ENCODE results near the gene C11orf58.

C11orf58 gene

GRCh38 chr11:16794047-16794818 lies 55.8 kb downstream of the C11orf58 start:
- Histone ChIP-seq H3K9me3 (ENCODE audit: severe bottlenecking) (no peaks in the 10 kb centered on the region), H3K36me3 (peaks cover 48% of the 10 kb centered on the region), H3K27ac (no peak overlapping the region), H3K27me3 (ENCODE audit: insufficient read depth, low read depth, severe bottlenecking) (no peaks in the 10 kb centered on the region), H3K4me3 (ENCODE audit: low read depth, low read length) (no peak overlapping the region)
- TF ChIP-seq CTCF (IDR thresholded peaks at IDR 0.05; ENCODE audit: low read depth, low read length), result no peak
- no peak for DNase-seq

- Histone ChIP-seq H3K27me3 (ENCODE audit: insufficient read depth, low read depth, severe bottlenecking) (no peaks in the 10 kb centered on the region), H3K27ac (no peak overlapping the region), H3K36me3 (peaks cover 54% of the 10 kb centered on the region), H3K4me3 (ENCODE audit: low read depth, low read length) (no peak overlapping the region), H3K9me3 (ENCODE audit: severe bottlenecking) (no peaks in the 10 kb centered on the region)
- TF ChIP-seq CTCF (IDR thresholded peaks at IDR 0.05; ENCODE audit: low read depth, low read length), result no peak
- DNase-seq, result no peak
These were observed 56.7 kb downstream of the C11orf58 start for GRCh38 chr11:16795146-16795545.

- Histone ChIP-seq H3K27me3 (ENCODE audit: insufficient read depth, low read depth, severe bottlenecking) (no peaks in the 10 kb centered on the region), H3K27ac (no peak overlapping the region), H3K36me3 (peaks cover 55% of the 10 kb centered on the region), H3K9me3 (ENCODE audit: severe bottlenecking) (no peaks in the 10 kb centered on the region), H3K4me3 (ENCODE audit: low read depth, low read length) (no peak overlapping the region)
- DNase-seq, result no peak
- no peak for TF ChIP-seq CTCF (IDR thresholded peaks at IDR 0.05; ENCODE audit: low read depth, low read length)
These were observed 57.9 kb downstream of the C11orf58 start for GRCh38 chr11:16796311-16796710.

- TF ChIP-seq CTCF (IDR thresholded peaks at IDR 0.05; ENCODE audit: low read depth, low read length), result no peak
- Histone ChIP-seq H3K27me3 (ENCODE audit: insufficient read depth, low read depth, severe bottlenecking) (no peaks in the 10 kb centered on the region), H3K36me3 (peaks cover 54% of the 10 kb centered on the region), H3K9me3 (ENCODE audit: severe bottlenecking) (no peaks in the 10 kb centered on the region), H3K27ac (no peak overlapping the region), H3K4me3 (ENCODE audit: low read depth, low read length) (no peak overlapping the region)
- DNase-seq, result no peak
These were observed 59.3 kb downstream of the C11orf58 start for GRCh38 chr11:16797776-16798175.

GRCh38 chr11:16799221-16799620 lies 60.8 kb downstream of the C11orf58 start:
- H3K27ac ChIP-seq, result no peak overlapping the region
- TF ChIP-seq CTCF (IDR thresholded peaks at IDR 0.05; ENCODE audit: low read depth, low read length), result no peak

GRCh38 chr11:16799890-16800289 lies 61.4 kb downstream of the C11orf58 start:
- H3K27ac ChIP-seq, result no peak overlapping the region
- H3K4me3 ChIP-seq (ENCODE audit: low read depth, low read length), result no peak overlapping the region
- TF ChIP-seq CTCF (IDR thresholded peaks at IDR 0.05; ENCODE audit: low read depth, low read length), result no peak
- no peaks in the 10 kb centered on the region for H3K27me3 ChIP-seq (ENCODE audit: insufficient read depth, low read depth, severe bottlenecking)
- H3K36me3 ChIP-seq, result peaks cover 40% of the 10 kb centered on the region
- no peak for DNase-seq
- H3K9me3 ChIP-seq (ENCODE audit: severe bottlenecking), result no peaks in the 10 kb centered on the region

More at GRCh38 chr11:16799221-16799620, 60.8 kb downstream of the C11orf58 start:
- Histone ChIP-seq H3K36me3 (peaks cover 44% of the 10 kb centered on the region), H3K27me3 (ENCODE audit: insufficient read depth, low read depth, severe bottlenecking) (no peaks in the 10 kb centered on the region), H3K4me3 (ENCODE audit: low read depth, low read length) (no peak overlapping the region), H3K9me3 (ENCODE audit: severe bottlenecking) (no peaks in the 10 kb centered on the region)
- no peak for DNase-seq
